GM13977 (cell line): ENCODE data around the gene G0S2.

ENCODE experiments used
- DNase-seq: peaks from one replicate; pipeline ENCODE4 v3.0.0; 2012; ENCODE audit warnings: low spot score
- in situ Hi-C: fragments of 300-500 bp; cut with MboI; formaldehyde crosslinking; loops from one replicate; pipeline ENCODE4 v1.12.0; 2022; ENCODE audit warnings: low sequenced_read_pairs, low pct_unique_long_range_greater_than_20kb, mixed read lengths, inconsistent platforms; ENCODE audit not compliant: unreplicated experiment
- TF ChIP-seq, protein P1 (sequence below): IDR thresholded peaks from 2 replicates; pipeline ENCODE4 v1.5.1; 2012; ENCODE audit warnings: mild to moderate bottlenecking, control low read depth; ENCODE audit not compliant: insufficient read depth; ENCODE audit errors: extremely low read depth, missing control alignments

The G0S2 gene, protein sequence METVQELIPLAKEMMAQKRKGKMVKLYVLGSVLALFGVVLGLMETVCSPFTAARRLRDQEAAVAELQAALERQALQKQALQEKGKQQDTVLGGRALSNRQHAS

DNA sequence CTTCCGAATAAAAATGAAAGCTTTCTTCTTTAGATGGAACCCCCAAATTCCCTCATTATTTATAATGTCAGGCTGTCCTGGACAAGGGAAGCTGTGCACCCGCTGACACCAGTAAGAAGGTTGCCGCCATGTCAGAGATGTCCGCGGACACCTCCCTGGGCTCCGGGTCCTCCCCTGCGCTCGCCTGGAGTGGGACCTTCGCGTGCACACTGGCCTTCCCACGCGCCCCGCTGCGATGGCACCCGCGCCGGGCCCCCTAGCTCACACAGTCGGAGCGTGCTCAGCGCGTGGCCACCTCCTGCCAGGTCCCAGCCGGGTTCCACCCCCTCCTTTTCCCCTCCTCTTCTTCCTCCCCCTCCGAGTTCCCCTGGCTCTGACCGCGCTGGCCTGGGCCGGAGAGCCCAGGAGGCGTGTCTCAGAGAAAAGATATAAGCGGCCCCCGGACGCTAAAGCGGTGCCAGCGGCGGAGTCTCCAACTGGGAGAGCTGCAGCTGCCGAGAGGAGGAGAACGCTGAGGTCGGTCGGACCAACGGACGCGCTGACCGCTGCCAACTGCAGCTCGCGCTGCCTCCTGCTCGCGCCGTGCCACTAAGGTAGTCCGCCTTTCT, at the start of gene G0S2:
TSS of gene G0S2 (plus strand) at position 456 of the 608 bp plus-strand sequence. CDS start 273 bp downstream, outside the sequence.
- DNase-seq = no peak
- TF ChIP-seq, protein P1, sequence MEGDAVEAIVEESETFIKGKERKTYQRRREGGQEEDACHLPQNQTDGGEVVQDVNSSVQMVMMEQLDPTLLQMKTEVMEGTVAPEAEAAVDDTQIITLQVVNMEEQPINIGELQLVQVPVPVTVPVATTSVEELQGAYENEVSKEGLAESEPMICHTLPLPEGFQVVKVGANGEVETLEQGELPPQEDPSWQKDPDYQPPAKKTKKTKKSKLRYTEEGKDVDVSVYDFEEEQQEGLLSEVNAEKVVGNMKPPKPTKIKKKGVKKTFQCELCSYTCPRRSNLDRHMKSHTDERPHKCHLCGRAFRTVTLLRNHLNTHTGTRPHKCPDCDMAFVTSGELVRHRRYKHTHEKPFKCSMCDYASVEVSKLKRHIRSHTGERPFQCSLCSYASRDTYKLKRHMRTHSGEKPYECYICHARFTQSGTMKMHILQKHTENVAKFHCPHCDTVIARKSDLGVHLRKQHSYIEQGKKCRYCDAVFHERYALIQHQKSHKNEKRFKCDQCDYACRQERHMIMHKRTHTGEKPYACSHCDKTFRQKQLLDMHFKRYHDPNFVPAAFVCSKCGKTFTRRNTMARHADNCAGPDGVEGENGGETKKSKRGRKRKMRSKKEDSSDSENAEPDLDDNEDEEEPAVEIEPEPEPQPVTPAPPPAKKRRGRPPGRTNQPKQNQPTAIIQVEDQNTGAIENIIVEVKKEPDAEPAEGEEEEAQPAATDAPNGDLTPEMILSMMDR = no peak
- in situ Hi-C loops = no loop called here

DNA sequence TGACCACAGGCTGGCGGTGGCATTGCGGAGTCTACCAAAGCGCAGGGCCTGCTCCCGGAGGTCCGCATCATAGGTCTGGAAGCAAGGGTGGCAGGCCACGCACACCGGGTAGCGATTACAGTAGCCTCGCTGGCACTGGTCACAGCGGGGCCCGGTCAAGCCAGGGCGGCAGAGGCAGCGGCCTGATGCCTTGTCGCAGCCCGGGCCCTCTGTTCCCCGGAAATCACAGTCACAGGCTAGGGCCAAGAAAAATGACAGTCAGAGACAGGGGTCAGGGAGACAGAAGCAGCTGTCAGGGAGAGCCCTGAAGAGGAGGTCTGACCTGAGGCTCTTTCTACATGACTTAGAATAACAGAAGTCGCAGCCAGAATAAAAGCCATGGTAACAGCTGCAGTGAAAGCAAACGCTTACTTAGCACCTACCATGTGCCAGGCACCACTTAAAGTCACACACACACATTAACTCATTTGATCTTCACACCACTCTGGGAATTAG, 49.4 kb upstream of the G0S2 start:
- DNase-seq = no peak
- TF ChIP-seq, protein P1 = no peak
- in situ Hi-C loops = no loop called here

DNA sequence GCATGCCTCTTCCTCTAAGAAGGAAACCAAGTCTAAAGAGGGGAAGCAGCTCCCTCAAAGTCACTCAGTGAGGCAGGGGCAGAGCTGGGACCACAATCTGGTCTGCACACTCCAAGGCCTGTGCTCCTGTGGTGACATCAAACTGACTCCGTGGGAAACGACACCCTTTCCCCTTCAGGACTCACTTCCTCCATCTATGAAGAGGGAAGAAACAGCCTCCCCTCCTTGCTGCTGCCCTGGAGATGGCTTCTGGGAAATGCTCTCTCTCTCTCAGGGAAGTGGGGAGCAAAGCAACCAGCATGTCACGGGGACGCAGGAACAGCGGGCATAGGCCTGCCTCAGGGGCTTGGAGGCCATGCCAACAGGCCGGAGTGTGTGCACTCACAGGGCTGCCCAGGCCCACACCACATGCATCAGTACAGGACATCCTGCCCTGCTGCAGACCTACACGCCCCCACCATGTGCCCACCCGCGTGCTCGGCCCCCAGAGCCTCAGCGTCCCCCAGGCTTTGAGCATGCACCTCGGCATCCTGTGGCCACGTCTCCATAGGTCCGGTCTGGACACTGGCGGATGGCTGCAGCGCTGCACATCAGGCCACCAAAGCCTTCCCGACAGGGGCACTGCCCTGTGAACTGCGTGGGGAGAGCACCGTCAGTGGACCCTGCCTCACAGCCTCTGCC, 48.7 kb upstream of the G0S2 start:
- no peak for DNase-seq
- in situ Hi-C loops = no loop called here
- TF ChIP-seq, protein P1 = no peak

DNA sequence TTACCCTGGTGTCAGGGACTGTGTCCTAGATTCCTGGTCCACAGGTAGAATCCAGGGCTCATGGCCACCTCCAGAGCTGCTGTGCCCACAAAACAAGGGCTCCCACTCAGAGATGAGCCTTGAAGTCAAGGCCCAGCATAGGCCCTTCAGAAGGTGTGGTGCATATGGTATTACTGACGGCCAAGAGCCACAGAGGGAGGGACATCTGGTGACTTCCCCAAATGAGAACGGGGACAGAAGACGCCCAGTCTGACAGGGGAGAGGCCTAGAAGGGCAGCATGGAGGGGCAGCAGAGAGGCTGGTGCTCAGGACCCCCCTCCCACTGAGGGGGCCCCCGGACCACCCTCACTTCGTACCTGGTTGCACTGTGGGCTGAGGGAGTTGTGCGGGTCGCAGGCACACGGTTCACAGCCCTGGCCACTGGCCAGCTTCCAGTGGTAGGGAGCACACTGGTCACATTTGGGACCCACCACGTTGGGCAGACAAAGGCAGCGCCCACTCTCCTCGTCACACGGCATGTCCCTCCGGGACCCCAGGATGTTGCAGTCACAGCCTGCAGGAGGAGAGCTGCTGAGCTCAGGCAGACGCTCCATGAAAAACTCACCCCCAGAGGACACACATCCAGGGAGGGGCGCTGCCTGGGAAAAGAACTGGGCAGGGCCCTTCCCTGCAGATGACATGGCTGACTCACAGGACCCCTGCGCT, 48.0 kb upstream of the G0S2 start:
- TF ChIP-seq, protein P1 = no peak
- in situ Hi-C loops = no loop called here
- DNase-seq = no peak

DNA sequence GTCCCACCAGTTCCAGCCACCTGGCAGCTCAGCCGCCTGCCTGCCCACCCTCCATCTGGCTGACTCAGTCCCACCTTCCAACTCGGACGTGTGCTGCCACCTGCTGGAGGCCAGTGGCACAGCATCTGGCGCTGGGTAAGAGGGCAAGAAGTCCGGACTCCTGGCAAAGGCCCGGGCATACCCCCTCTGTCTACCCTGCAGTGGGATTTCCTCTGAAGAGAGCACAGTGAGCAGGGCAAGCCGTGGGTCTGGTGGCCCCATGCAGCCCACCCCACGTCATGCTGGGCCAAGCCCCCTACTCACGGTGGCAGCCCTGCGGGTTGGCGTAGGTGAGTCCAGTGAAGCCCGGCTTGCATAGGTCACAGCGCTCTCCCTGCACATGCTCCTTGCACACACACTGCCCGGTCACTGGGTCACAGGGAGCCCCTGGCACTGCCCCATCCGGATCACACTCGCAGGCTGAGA, 47.4 kb upstream of the G0S2 start:
- TF ChIP-seq, protein P1 = peak; percentile 97
- DNase-seq = peak; percentile 84

DNA sequence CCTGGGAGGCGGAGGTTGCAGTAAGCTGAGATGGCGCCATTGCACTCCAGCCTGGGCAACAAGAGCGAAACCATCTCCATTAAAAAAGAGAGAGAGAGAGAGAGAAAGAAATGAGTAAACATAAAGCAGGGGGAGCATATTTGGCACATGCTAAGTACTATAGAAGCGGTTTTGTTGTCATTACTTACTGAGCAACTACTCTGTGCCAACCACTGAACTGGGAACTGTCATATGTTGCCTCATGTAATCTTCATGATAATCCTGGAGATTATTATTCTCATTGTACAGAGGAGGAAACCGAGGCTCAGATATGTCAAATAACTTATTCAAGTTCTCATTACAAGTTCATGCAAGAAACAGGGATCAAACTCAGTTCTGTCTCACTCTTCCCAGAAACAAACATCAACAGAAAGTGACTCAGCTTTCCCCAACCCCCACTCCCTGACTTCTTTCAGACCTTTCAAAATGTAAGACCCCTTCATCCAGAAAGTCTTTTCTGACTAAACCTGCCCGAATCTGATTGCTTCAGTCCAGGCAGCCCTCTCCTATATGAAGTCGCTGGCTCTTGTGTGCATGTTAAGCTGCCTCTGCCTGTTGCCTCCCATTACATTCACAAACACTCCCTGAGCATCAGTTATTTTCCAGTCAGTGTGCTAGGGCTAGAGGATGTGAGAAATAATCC, 46.5 kb upstream of the G0S2 start:
- TF ChIP-seq, protein P1 = no peak
- no peak for DNase-seq
- in situ Hi-C loops = no loop called here

More for the DNA sequence above, 47.4 kb upstream of the G0S2 start:
- in situ Hi-C loops = no loop called here
